HepG2 (cell line): ENCODE data around the gene KAZN. TPM values are rescaled to one million over a fixed set of nuclear protein-coding genes. Genes with fewer than 3 reads are reported as not detected.

Source experiments
- ATAC-seq: fragments of 200-7000 bp; cut with Tn5 transposase; 3 replicates; pipeline ENCODE4 v1.9.1; 2020; ENCODE audit warnings: mild to moderate bottlenecking, moderate library complexity
- BruUV-seq: library from RNA; stranded (reverse); fragments of 400-500 nt; replicated peaks from 2 replicates; lab custom pipeline; 2021; lab: Mats Ljungman, UMichigan
- CTCF ChIA-PET: fragments of 300-600 bp; formaldehyde crosslinking; extraction: SDS; loops from one replicate; lab custom pipeline; 2021; ENCODE audit warnings: low total read pairs, inconsistent platforms, low intra/inter-chr PET ratio; lab: Yijun Ruan, JAX
- POLR2A ChIA-PET: fragments of 350-600 bp; sonication (Branson Sonifier 250); formaldehyde crosslinking; loops from one replicate; lab custom pipeline; 2020; ENCODE audit warnings: antibody characterized with exemption, inconsistent platforms; lab: Yijun Ruan, JAX
- DNase-seq: peaks from one replicate; pipeline ENCODE4 v3.0.0-alpha.2; 2015; ENCODE audit warnings: low spot score
- FAIRE-seq: peaks from 3 replicates; lab custom pipeline; 2011; peaks lifted over from hg19 to GRCh38; lab: Jason Lieb, UNC
- H2AFZ ChIP-seq: one replicate; pipeline ENCODE4 v1.6.1; 2011; ENCODE audit warnings: low read length, inconsistent platforms
- H3K27ac ChIP-seq: fragments of 300-600 bp; 3 replicates; pipeline ENCODE4 v1.8.0; 2011; ENCODE audit warnings: mixed run types, mild to moderate bottlenecking, mixed read lengths, low read length, inconsistent platforms; ENCODE audit not compliant: insufficient read depth; ENCODE audit errors: extremely low read length
- H3K27me3 ChIP-seq, 2 experiments: fragments of 200-600 bp in 1 of 2; 2 replicates in 1 of 2; 3 replicates in 1 of 2; pipeline versions ENCODE4 v1.6.0 to v1.8.0; 2011; ENCODE audit warnings: low read length in 2 of 2, mild to moderate bottlenecking in 2 of 2, moderate library complexity in 2 of 2, inconsistent platforms in 1 of 2; ENCODE audit not compliant: insufficient read depth in 2 of 2, control insufficient read depth in 1 of 2
- H3K36me3 ChIP-seq, 2 experiments: fragments of 200-600 bp in 1 of 2; replicated peaks in 1 of 2; 2 replicates in 1 of 2; 3 replicates in 1 of 2; pipeline versions ENCODE4 v1.5.1 to v1.8.0; 2011; ENCODE audit warnings: low read length in 2 of 2, inconsistent platforms in 1 of 2; ENCODE audit not compliant: insufficient read depth in 2 of 2, control insufficient read depth in 1 of 2
- H3K4me1 ChIP-seq: 2 replicates; pipeline ENCODE4 v1.5.1; 2012; ENCODE audit warnings: low read length, inconsistent platforms; ENCODE audit not compliant: insufficient read depth
- H3K4me2 ChIP-seq: 2 replicates; pipeline ENCODE4 v1.6.0; 2011; ENCODE audit warnings: low read depth, low read length, inconsistent platforms
- H3K4me3 ChIP-seq, 3 experiments: fragments of 200-600 bp in 1 of 3; sonication (generic), shearing (Covaris generic) in 1 of 3; replicated peaks in 1 of 3; 2 replicates each; pipeline ENCODE4 v1.5.1; 2011 to 2016; ENCODE audit warnings: low read length in 3 of 3, inconsistent platforms in 2 of 3, low read depth in 2 of 3, mild to moderate bottlenecking in 2 of 3, control low read depth in 1 of 3, mixed read lengths in 1 of 3; ENCODE audit not compliant: insufficient read depth in 1 of 3
- H3K79me2 ChIP-seq: one replicate; pipeline ENCODE4 v1.6.1; 2011; ENCODE audit warnings: low read length, inconsistent platforms; ENCODE audit not compliant: insufficient read depth
- H3K9ac ChIP-seq: 2 replicates; pipeline ENCODE4 v1.6.0; 2011; ENCODE audit warnings: mild to moderate bottlenecking, low read depth, low read length, inconsistent platforms; ENCODE audit not compliant: insufficient read depth
- H3K9me3 ChIP-seq: 2 replicates; pipeline ENCODE4 v1.5.1; 2012; ENCODE audit warnings: mild to moderate bottlenecking, low read length
- H4K20me1 ChIP-seq: 2 replicates; pipeline ENCODE4 v1.6.0; 2011; ENCODE audit warnings: inconsistent platforms, mild to moderate bottlenecking, low read length, moderate library complexity; ENCODE audit not compliant: insufficient read depth
- E2F5 ChIP-seq: sonication (generic); formaldehyde crosslinking; conservative IDR thresholded peaks from 2 replicates; pipeline ENCODE4 v1.4.0; 2020; ENCODE audit warnings: missing genetic modification reagents
- GABPB1 ChIP-seq: IDR thresholded peaks from 2 replicates; pipeline ENCODE4 v1.6.1; 2016; ENCODE audit warnings: mild to moderate bottlenecking, missing genetic modification reagents, moderate library complexity, missing compliant biosample characterization
- HOXA9 ChIP-seq: sonication (generic); formaldehyde crosslinking; IDR thresholded peaks from 2 replicates; pipeline ENCODE4 v1.8.1; 2022; ENCODE audit warnings: missing genetic modification reagents, mild to moderate bottlenecking, moderate library complexity, borderline replicate concordance
- IRX3 ChIP-seq: sonication (generic); formaldehyde crosslinking; IDR thresholded peaks from 2 replicates; pipeline ENCODE4 v1.8.1; 2023; ENCODE audit warnings: mild to moderate bottlenecking, low read depth, missing genetic modification reagents, borderline replicate concordance
- MIXL1 ChIP-seq: IDR thresholded peaks from 2 replicates; pipeline ENCODE4 v1.6.1; 2016
- NRL ChIP-seq: sonication (generic); formaldehyde crosslinking; IDR thresholded peaks from 2 replicates; pipeline ENCODE4 v1.5.0; 2020; ENCODE audit warnings: missing genetic modification reagents, mild to moderate bottlenecking, moderate library complexity, borderline replicate concordance
- RBFOX2 ChIP-seq: fragments of 200-400 bp; formaldehyde crosslinking; IDR thresholded peaks from 2 replicates; pipeline ENCODE4 v1.6.1; 2017; ENCODE audit warnings: low read depth, mild to moderate bottlenecking, low read length
- WIZ ChIP-seq: sonication (generic); formaldehyde crosslinking; IDR thresholded peaks from 2 replicates; pipeline ENCODE4 v1.5.1; 2020; ENCODE audit warnings: mild to moderate bottlenecking, missing genetic modification reagents
- ZNF607 ChIP-seq: sonication (generic); formaldehyde crosslinking; IDR thresholded peaks from 2 replicates; pipeline ENCODE4 v1.5.1; 2020; ENCODE audit warnings: missing genetic modification reagents, mild to moderate bottlenecking, borderline replicate concordance
- WGBS: methylation state at CpG from one replicate; pipeline ENCODE4 v1.1.6; 2017; ENCODE audit warnings: low lambda C conversion rate; 5-methylcytosine and 5-hydroxymethylcytosine counted together
- in situ Hi-C: cut with HindIII; loops from 2 replicates; pipeline ENCODE4 v1.10.0; 2017; ENCODE audit warnings: low pct_unique_long_range_greater_than_20kb; ENCODE audit not compliant: extremely low pct_ligation_motif_present
- intact Hi-C: fragments of 100-400 bp; cut with micrococcal nuclease; formaldehyde crosslinking; loops from one replicate; pipeline ENCODE4 v1.10.0; 2022; ENCODE audit not compliant: unreplicated experiment
- polyA plus RNA-seq, 8 experiments: library from polyadenylated mRNA; depleted of rRNA in 3 of 8; stranded (reverse) in 7 of 8; unstranded in 1 of 8; fragments of >200 nt; fragmentation: Illumina TruSeq in 4 of 8; extraction: Trizol in 4 of 8; gene quantifications; 2 replicates each; pipeline versions ENCODE4 v1.2.1 to v1.2.3, GENCODE V29; 2011 to 2016; ENCODE audit warnings: low read depth in 4 of 8, missing spikeins in 1 of 8, mixed read lengths in 1 of 8; ENCODE audit not compliant: insufficient read depth in 1 of 8
- total RNA-seq, 5 experiments: library from RNA; depleted of rRNA; stranded (reverse); fragments of >200 nt; fragmentation: Illumina TruSeq; extraction: Trizol; gene quantifications; 2 replicates each; pipeline ENCODE4 v1.2.3, GENCODE V29; 2016; ENCODE audit warnings: low read depth in 1 of 5
- TF ChIP-seq, protein P1 (sequence below): sonication (generic); formaldehyde crosslinking; IDR thresholded peaks from 2 replicates; pipeline ENCODE4; 2020; ENCODE audit warnings: missing genetic modification reagents, mild to moderate bottlenecking, borderline replicate concordance

The KAZN gene
- total and polyA plus RNA-seq, 2 of the 13 experiments (the other 11 are each of a cell fraction or from before 2014, with no cell fraction given): 10.4 to 13.5 TPM

- Histone ChIP-seq H3K79me2 (no peaks in the 10 kb centered on the region), H4K20me1 (no peaks in the 10 kb centered on the region), H3K36me3 (peaks cover 0 to 22% of the 10 kb centered on the region in 2 experiments; a peak in 2 of 5 replicates), H3K4me3 (no peak overlapping the region), H3K4me2 (no peak overlapping the region), H3K9ac (no peak overlapping the region), H3K4me1 (no peaks in the 10 kb centered on the region), H3K9me3 (no peaks in the 10 kb centered on the region), H3K27me3 (no peaks in the 10 kb centered on the region), H3K27ac (no peak overlapping the region), H2AFZ (no peak overlapping the region)
- DNase-seq: no peak
- ChIA-PET POLR2A (no interaction called here), CTCF (no interaction called here)
- BruUV-seq: no TSS peak
- intact Hi-C loops: no loop called here
- in situ Hi-C loops: no loop called here
- TF ChIP-seq MIXL1 (CRISPR knock-in tag) (no peak), NRL (no peak), GABPB1 (CRISPR knock-in tag) (no peak), WIZ (CRISPR knock-in tag) (no peak), RBFOX2 (no peak)
- FAIRE-seq: no peak
- ATAC-seq: no peak
- WGBS: 90% methylated on average over 17 of the region's 17 CpGs
Measured at GRCh38 chr1:14980621-14981218, 382.2 kb downstream of the KAZN start.

DNA sequence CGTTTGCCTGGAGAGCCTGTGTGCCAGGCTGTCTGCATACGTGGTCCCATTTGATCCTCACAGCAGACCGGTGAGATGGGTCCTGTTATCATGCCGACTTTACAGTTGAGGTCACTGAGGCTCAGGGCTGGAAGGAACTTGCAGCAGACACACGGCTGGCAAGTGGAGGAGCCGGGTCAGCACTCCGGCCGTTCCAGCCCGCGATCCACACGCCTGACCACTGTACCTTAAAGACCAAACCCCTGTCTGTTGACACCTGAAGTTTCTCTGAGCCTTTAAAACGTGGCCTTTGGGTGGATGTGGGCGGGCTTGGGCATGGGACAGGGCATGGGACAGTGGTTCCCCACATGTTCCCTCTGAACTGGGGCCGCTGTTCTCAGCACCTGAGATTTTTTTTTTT is 383.5 kb downstream of the KAZN start:
- no peak overlapping the region for H3K9ac ChIP-seq
- intact Hi-C loops (no loop called here), in situ Hi-C loops (no loop called here)
- DNase-seq: no peak
- POLR2A ChIA-PET: no interaction called here
- H3K79me2 ChIP-seq: no peaks in the 10 kb centered on the region
- BruUV-seq: no TSS peak
- no peaks in the 10 kb centered on the region for H4K20me1 ChIP-seq
- peaks cover 0 to 16% of the 10 kb centered on the region in 2 experiments; a peak in 3 of 5 replicates for H3K36me3 ChIP-seq
- no peak overlapping the region for H3K4me3 ChIP-seq
- no peak overlapping the region for H3K27ac ChIP-seq
- H2AFZ ChIP-seq: no peak overlapping the region
- H3K4me1 ChIP-seq: no peaks in the 10 kb centered on the region
- WGBS: 92% methylated on average over 12 of the region's 14 CpGs
- no peak overlapping the region for H3K4me2 ChIP-seq
- ATAC-seq: no peak
- FAIRE-seq: no peak
- CTCF ChIA-PET: no interaction called here
- no peaks in the 10 kb centered on the region for H3K9me3 ChIP-seq
- H3K27me3 ChIP-seq: no peaks in the 10 kb centered on the region
- TF ChIP-seq HOXA9 (no peak), IRX3 (CRISPR knock-in tag) (no peak), ZNF607 (no peak), E2F5 (CRISPR knock-in tag) (no peak)
- TF ChIP-seq, protein P1, sequence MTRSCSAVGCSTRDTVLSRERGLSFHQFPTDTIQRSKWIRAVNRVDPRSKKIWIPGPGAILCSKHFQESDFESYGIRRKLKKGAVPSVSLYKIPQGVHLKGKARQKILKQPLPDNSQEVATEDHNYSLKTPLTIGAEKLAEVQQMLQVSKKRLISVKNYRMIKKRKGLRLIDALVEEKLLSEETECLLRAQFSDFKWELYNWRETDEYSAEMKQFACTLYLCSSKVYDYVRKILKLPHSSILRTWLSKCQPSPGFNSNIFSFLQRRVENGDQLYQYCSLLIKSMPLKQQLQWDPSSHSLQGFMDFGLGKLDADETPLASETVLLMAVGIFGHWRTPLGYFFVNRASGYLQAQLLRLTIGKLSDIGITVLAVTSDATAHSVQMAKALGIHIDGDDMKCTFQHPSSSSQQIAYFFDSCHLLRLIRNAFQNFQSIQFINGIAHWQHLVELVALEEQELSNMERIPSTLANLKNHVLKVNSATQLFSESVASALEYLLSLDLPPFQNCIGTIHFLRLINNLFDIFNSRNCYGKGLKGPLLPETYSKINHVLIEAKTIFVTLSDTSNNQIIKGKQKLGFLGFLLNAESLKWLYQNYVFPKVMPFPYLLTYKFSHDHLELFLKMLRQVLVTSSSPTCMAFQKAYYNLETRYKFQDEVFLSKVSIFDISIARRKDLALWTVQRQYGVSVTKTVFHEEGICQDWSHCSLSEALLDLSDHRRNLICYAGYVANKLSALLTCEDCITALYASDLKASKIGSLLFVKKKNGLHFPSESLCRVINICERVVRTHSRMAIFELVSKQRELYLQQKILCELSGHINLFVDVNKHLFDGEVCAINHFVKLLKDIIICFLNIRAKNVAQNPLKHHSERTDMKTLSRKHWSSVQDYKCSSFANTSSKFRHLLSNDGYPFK (CRISPR knock-in tag): no peak
